Head of caudate nucleus (tissue), 42 donors: ENCODE data around the gene SRD5A1.

Source experiments
- DNase-seq, 42 donors: peaks; one replicate each; pipeline versions ENCODE4 v3.0.0 to v3.0.0-alpha.2; 2020 to 2021; ENCODE audit warnings: mixed read lengths in 7 of 42
- intact Hi-C: fragments of 100-400 bp; cut with DNase I; formaldehyde crosslinking; loops from one replicate; pipeline ENCODE4 v1.15.0; 2022

The SRD5A1 gene

DNA sequence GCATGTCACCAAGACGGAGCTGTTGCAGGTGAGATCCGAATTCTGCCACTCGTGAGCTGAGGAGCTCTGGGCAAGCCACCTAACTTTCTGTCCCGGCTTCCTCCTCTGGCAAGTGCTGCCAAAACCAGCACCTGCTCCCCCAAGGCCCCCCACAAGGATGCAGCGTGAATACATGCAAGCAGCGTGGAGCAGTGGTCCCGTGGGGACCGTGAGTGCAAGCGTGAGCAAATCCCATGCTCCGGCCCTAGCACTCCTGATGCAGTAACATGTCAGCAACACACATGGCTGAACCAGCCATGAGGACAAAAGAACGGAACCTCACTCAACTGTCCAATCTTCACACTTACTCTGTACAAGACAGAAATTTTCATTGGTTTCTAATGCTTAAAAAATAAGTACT lies 31.4 kb upstream of the SRD5A1 start:
- no peak for DNase-seq
- intact Hi-C loops, result no loop called here

DNA sequence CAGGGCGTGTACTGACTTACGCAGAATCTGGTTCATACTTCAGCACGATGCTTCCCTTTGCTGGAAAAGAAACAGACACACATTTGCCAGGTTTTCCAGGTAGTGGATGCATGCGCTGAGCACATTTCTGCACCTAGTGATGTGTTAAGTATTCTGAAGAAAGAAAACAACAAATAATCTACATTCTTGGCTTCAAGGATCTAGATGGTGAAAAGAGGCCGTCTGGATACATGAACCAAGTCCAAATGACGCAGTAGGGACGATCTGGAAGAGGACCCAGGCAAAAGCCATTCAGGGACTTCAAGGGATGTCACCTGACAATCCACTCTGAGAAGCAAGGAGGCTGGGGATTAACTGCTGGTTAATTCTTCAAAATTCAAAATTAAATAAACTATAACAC lies 30.8 kb upstream of the SRD5A1 start:
- no peak for DNase-seq
- intact Hi-C loops, result no loop called here

DNA sequence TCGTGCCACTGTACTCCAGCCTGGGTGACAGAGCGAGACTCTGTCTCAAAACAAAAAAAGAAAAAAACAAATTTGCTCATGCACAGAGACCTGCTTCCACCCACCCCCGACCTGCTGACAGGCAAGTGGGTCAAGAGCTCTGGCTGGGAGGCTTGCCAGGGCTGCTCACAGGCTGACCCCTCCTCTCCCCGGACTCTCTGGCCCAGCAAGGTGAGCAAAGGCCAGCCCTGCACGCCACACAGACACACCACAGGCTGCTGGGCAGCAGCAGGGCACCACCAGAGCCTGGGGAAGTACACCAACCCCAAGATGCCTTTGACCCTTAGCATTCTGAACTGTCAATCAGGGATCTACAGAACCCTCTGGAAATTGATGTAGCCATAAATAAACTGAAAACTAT lies 29.6 kb upstream of the SRD5A1 start:
- intact Hi-C loops, result no loop called here
- no peak for DNase-seq

DNA sequence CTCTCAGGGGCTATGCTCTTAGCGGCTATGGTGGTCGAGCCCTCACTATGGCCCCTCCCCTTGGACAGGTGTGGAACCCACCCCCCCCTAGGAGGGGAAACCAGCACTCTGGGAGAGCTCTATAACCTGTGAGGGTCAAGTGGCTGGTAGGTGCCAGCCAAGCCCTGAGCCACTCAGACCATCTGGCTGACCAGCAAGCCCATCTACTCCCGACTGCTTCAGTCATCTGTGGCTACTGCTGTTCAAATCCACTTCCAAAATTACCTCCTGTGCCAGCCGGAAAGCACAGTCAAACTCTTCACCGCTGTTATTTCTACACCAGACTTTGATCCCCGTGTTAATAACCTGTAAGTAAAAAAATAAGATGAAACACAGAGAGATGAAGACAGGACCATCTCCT lies 28.9 kb upstream of the SRD5A1 start:
- intact Hi-C loops, result no loop called here

DNA sequence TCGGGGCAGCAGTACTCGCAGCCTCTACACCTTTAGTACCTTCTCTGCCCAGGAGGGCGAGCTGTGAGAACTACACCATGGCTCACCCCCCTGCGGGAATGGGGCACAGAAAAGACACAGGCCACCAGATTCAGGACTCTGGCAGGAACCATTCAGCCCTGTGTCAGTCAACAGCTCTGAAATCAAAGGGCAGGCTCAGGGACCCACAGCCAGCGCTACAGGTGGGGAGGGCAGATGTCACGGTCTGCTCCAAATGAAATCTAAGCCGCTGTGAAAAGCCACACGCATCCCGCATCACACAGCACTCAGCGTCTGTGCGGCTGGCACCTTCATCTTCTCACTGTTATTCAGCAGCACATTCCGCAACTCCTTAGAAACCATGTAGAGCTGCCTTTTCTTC lies 28.3 kb upstream of the SRD5A1 start:
- intact Hi-C loops, result no loop called here
- no peak for DNase-seq

More for the DNA sequence above, 28.9 kb upstream of the SRD5A1 start:
- DNase-seq, result no peak

DNA sequence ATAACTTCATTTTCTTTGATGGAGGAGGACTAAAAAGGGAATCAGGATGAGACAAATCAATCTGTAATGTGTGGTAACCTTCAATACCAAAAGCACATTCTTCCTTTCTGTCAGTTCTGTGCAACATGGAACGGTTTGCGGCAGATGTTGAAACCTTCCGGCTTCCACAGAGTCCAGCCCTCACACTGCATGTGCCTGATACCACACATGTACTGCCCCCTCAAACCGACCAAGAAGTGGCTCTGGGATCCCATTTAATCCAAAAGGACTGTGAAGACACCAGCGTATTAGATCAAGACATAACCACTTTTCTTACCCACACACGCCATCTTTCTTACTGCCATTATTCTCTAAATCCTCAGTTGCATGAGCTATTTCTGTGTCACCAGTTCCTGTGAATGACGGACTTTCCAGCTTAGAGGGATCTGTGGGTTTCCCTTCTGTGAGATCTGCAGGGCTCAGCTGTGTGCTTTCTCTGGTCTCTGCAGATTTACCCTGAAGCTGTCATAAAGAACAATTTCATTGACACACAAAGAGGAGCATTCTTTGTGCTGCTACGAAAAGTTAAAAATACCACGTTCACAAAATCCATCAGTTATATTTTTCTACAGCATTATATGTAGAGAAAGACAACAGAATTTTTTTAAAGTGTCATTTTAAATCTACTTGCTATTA lies 26.2 kb upstream of the SRD5A1 start:
- intact Hi-C loops, result no loop called here
- DNase-seq, result no peak

DNA sequence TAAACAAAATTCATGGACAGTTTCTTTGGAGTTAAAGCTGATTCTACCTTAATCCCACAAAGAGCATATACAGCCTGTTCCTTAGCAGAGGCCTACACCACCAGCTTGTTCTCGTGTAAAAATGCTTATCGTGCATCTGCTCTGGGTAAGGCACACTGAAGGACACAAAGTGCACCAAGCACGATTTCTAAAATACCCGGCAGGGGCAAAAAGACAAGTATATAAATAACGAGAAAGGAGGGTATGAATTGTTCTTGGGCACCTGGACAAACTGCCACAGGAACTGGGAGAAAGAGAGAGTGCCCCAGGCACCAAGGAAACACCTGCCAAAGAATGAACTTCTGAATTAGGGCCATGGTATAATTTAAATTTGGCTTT lies 25.7 kb upstream of the SRD5A1 start:
- DNase-seq, result no peak
- intact Hi-C loops, result no loop called here

DNA sequence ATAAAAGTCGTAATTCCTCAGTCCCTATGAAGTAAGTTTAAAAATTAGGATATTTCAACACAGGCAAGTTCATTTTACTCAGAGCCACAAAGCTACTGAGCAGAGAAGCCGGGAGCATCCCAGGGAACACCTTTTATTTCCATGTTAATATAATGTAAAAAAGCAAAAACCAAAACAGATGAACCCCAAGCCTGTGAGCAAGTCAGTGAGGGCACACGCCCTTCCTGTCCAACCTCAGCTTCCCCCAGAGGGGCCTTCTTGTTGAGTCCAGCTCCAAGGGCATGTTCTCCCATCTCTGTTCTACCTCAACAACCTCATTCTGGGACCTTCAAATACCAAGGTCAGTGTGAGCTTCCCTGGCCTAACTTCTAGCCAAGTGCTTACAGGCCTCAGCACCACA lies 25.2 kb upstream of the SRD5A1 start:
- no peak for DNase-seq

DNA sequence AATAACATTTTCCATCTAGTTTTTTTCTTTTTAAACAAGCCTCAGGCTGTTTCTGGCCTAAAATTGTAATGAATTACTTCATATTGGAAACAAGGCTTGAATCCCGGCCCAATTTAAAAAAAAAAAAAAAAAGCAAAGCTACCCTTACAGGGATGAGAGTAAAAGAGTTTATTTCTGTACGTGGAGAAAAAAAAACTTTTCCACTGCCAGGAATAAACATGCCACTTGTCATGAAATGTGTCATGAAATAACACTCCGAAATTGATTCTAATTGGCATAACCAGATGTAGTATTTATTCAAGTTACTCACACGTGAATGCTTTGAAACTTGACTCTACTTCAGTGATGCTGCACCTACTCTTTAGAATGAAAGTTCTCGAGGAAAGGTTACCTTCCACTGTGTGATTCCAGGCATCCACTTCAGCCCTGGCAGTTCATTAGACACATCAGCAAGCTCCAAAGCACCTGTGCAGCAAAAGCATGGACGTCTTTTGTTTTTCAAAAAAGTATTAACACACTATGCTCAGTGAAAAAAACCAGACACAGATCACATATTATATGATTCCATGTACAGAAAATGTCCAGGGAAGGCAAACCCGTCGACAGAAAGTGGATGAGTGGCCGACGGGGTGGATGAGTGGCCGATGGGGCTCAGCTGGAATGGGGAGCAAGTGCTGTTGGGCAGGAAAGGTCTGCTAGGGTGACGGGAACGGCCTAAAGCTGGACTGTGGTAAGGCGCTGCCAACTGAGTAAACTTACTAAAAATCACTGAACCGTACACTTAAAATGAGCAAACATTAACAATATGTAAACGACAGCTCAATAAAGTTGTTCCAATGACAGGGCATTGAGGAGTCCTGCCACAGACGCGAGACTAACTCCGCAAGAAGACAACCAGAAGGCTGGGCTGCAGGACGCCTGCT lies 21.6 kb upstream of the SRD5A1 start:
- no peak for DNase-seq
- intact Hi-C loops, result no loop called here

More for the DNA sequence above, 25.2 kb upstream of the SRD5A1 start:
- intact Hi-C loops, result no loop called here

DNA sequence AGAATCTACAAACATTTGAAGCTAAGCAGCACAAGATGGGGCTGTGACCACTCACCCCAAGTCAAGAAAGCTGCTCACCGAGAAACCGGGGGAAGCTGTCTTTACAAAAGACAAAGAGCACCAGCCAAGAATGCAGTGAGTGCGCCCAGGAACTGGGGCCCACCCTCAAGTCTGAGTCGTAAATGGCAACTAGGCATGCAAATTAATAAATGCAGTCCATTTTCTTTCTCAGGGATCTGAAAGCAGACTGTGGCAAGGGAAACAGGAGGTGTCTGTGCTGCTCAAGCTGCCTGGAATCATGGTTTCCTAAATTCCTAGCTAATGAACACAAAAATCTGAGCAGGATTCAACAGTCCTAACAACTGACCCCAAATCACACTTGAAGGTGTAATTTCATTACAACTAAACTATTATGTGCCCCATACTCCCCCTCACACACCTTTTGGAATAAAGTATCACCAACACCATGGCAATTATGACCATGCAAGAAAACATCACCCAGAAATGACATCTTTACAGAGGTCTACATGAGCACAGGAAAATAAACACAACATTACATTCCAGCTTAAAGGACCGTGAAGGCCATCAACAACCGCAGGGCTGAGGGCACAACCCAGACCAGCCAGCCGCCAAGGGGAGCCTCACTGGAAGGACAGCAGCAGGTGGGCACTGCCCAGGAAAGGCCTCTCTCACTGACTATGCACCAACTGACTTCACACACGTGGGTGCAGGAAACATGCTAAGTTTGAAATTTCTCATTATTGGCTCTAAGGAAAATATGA lies 18.0 kb upstream of the SRD5A1 start:
- intact Hi-C loops, result no loop called here
- DNase-seq, result no peak

DNA sequence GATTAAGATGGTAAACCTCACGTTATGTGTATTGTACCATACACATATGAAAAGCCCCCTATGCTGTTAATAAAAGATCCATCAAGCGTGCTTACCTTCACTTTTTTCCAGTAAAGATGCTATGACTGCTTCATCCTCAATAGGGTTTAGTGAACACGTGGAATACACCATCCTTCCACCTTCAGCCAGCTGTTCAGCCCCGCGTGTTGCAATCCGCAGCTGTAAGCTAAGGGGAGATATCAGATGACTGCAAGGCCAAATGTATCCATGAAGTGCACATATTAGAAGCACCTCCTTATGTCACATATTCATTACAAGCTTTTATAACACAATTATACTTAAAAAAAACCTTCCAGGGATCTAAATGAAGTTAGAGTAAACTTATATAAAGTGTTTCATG lies 16.6 kb upstream of the SRD5A1 start:
- intact Hi-C loops, result no loop called here
- no peak for DNase-seq

DNA sequence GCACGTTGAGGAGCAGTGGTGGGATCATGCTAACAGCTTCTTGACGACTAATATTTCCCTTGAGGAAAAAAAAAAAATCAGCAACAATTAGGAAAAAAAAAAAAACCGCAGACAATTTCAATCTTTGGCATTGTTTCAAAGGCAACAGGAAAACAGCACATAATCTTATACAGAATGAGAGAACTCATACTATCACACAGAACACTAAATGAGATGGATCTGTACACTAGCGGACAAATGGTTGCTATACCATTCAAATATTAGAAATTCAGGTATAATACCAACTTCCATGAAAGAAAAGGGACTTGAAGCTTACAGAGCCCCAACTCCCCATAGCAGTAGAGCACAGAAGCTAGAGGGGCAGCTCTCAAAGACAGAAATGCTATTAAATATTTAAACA lies 10.0 kb upstream of the SRD5A1 start:
- intact Hi-C loops, result no loop called here
- no peak for DNase-seq

DNA sequence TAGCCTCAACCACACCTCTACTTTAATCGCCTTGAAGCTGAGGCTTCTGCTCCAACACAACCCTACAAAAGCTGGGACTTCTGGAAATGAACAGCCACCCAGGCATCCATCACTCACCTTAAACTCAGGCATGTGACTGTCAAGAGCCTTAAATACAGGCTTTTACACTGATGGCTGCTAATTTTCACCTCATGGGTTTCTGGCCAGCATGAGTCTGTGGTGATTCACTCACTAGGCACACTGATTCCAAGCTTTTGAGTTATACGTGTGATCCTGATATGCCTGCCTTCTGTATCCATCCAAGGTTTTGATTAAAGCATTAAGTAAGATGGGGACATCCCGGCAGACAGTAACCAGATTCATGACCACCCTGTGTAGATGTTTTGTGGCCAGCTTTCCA lies 9.3 kb upstream of the SRD5A1 start:
- intact Hi-C loops, result no loop called here
- DNase-seq, result no peak

DNA sequence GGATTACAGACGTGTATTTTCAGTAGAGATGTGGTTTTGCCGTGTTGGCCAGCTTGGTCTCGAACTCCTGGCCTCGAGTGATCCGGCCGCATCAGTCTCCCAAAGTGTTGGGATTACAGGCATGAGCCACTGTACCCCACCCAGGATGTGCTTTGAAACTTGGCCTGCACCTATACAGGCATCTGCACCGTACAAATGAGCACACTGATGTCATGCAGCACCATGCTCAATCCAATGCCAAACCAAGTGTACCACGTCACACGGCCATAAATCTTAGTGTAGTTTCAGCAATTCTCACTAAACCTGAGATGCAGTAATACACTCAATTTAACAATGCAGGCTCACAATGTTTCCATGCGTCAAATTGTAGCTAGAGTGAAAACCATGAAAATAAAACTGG lies 6.7 kb upstream of the SRD5A1 start:
- DNase-seq, result no peak
- intact Hi-C loops, result no loop called here

DNA sequence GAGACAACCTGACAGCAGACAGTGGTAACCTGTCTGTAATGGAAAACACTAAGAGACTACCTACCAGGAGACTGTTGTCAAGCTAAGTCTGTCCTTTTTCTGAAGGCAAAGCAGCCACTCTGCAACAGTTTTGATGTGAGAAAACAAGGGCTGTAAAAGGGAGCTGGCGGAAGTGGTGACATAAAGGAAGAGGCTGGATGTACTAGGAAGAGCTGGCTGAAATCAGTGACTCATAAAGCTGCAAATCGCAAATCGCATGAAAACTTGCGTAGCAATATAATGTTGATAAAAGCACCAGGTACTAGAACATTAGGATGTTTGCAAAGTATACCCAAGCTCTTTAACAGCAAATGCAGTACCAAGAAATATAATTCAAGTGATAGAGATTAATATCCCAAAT lies 1.8 kb upstream of the SRD5A1 start:
- DNase-seq, result no peak
- intact Hi-C loops, result no loop called here

DNA sequence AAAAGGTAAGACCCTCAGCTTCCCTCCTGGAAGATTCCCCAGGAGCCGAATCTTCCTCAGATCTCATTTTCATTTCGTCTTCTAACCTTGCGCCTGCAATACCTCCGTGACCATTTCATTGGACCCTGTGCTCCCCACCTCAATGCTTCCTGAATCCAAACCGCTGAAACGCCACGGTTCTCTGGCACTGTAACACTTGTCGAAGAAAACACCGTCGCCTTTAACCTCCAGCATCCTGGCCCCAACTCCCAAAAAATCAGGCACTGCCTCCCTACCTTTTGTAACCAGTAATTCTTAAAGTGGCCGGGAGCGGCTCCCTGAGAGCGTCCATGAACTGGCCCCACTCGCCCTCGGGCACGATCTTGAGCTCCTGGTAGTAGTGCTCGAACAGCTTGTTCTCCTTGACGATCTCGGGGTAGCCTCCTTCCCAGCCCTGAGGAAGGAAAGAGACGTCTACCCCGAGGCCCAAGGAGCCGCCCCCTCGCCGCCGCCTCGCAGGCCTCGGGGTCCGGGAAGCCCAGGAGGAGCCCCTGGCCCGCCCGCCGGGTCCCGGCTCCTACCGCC lies 834 bp upstream of the SRD5A1 start:
- intact Hi-C loops, result loop anchor here (2.0 kb wide), 1 partner anchor 82 kb away; no protein-coding TSS in a partner anchor
- peak in 18 of 42 donors; percentile 12 to 55 (median 29) for DNase-seq

DNA sequence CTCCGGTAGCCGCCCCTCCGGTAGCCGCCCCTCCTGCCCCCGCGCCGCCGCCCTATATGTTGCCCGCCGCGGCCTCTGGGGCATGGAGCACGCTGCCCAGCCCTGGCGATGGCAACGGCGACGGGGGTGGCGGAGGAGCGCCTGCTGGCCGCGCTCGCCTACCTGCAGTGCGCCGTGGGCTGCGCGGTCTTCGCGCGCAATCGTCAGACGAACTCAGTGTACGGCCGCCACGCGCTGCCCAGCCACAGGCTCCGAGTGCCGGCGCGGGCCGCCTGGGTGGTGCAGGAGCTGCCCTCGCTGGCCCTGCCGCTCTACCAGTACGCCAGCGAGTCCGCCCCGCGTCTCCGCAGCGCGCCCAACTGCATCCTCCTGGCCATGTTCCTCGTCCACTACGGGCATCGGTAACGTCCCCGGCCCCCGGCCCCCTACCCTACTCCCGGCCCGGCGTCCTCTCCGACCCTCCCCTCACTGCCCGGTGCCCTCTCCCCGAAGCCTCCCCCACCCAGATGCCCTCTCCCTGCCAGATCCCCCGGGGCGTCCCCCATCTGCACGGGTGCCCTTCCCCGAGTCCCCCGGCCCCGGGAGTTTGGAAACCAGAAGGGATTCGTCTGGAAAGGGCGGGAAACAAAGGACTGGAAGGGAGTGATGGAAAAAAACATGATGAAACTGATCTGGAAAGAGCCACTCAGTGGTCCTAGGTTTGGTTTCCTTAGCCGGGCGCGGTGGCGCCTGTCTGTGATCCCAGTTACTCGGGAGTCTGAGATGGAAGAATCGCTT lies 417 bp downstream of the SRD5A1 start:
- intact Hi-C loops, result loop anchor here (2.0 kb wide), 1 partner anchor 81 kb away; no protein-coding TSS in a partner anchor
- peak in 27 of 42 donors; percentile 4 to 55 (median 27) for DNase-seq

DNA sequence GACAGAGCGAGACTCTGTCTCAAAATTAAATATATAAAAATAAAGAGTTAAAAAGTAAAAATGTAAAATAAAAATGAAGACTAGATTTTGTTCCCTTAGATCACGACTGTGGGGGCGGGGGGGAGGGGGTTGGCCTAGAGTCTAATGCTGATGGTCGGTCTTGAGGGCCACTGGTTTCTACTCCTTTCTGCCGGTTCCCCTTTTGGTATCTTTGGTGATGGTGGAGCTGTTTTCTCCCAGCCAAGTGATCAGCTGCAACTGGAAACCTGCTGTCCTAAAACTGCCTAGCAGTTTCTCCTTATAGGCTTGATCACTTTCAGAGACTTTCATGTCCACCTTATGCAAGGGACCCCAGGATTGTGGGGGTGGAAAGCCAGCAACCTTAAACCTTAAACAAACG lies 1.1 kb downstream of the SRD5A1 start:
- DNase-seq, result no peak
- intact Hi-C loops, result no loop called here
